Heart left ventricle (tissue), 16 donors: ENCODE data around the gene SEMA3B. TPM values are rescaled to one million over a fixed set of nuclear protein-coding genes. Genes with fewer than 3 reads are reported as not detected.

Source experiments
- ATAC-seq, 4 donors: fragments of 200-7000 bp; cut with Tn5 transposase; one replicate each; pipeline ENCODE4 v1.9.1; 2020 to 2022; ENCODE audit warnings: moderate library complexity in 4 of 4, mild to moderate bottlenecking in 3 of 4, moderate number of reproducible peaks in 1 of 4
- DNase-seq, 5 donors: peaks; one replicate each; pipeline ENCODE4 v3.0.0-alpha.2; 2020
- H3K27ac ChIP-seq, 12 donors: fragments of 200-600 bp; sonication (generic) in 4 of 12; one replicate each; pipeline versions ENCODE4 v1.5.0 to v1.8.0; 2016 to 2022; ENCODE audit warnings: mild to moderate bottlenecking in 2 of 12
- H3K27me3 ChIP-seq, 9 donors: fragments of 200-600 bp; sonication (generic) in 2 of 9; one replicate each; pipeline versions ENCODE4 v1.5.1 to v1.8.0; 2016 to 2022; ENCODE audit warnings: mild to moderate bottlenecking in 3 of 9
- H3K36me3 ChIP-seq, 9 donors: fragments of 200-600 bp; sonication (generic) in 2 of 9; one replicate each; pipeline versions ENCODE4 v1.5.0 to v1.8.0; 2018 to 2022; ENCODE audit warnings: mild to moderate bottlenecking in 2 of 9
- H3K4me1 ChIP-seq, 12 donors: fragments of 200-600 bp; sonication (generic) in 4 of 12; one replicate each; pipeline versions ENCODE4 v1.5.0 to v1.8.0; 2016 to 2022; ENCODE audit warnings: mild to moderate bottlenecking in 3 of 12
- H3K4me3 ChIP-seq, 12 donors: fragments of 200-600 bp; sonication (generic) in 4 of 12; one replicate each; pipeline versions ENCODE4 v1.5.0 to v1.8.0; 2017 to 2022; ENCODE audit warnings: mild to moderate bottlenecking in 9 of 12, moderate library complexity in 4 of 12
- H3K9me3 ChIP-seq, 12 donors: fragments of 200-600 bp; sonication (generic) in 4 of 12; one replicate each; pipeline versions ENCODE4 v1.5.0 to v1.8.0; 2016 to 2022; ENCODE audit warnings: mild to moderate bottlenecking in 1 of 12
- CTCF ChIP-seq, 12 donors: fragments of 200-600 bp; sonication (generic) in 4 of 12; IDR thresholded peaks; one replicate each; pipeline versions ENCODE4 v1.5.0 to v1.8.0; 2018 to 2022; ENCODE audit warnings: antibody characterized with exemption in 12 of 12, mild to moderate bottlenecking in 5 of 12
- POLR2A ChIP-seq, 2 donors: fragments of 450-650 bp; IDR thresholded peaks; one replicate each; pipeline ENCODE4 v1.6.1; 2017; ENCODE audit warnings: antibody characterized with exemption in 2 of 2, mild to moderate bottlenecking in 2 of 2, moderate library complexity in 2 of 2
- WGBS, 4 donors: extraction: QIAGEN DNeasy Blood & Tissue Kit in 2 of 4; methylation state at CpG; one replicate each; pipeline versions ENCODE4 v1.1.5 to v1.1.7; 2013 to 2018; 5-methylcytosine and 5-hydroxymethylcytosine counted together
- intact Hi-C, 10 donors: fragments of 100-400 bp; cut with DNase I; formaldehyde crosslinking; loops; one replicate each; pipeline versions ENCODE4 v1.11.1 to v1.14.2; 2022
- polyA plus RNA-seq, 2 donors: library from polyadenylated mRNA; stranded (reverse); fragments of 200-250 nt; gene quantifications; one replicate each; pipeline ENCODE4 v1.2.3, GENCODE V29; 2013
- total RNA-seq, 9 donors: library from RNA; depleted of rRNA in 2 of 9; stranded (reverse); fragments of >200 nt in 2 of 9; fragmentation: NEBNext Ultra II Directional in 3 of 9; extraction: Animal tissue kit (Norgen Biotek cat#: 25700) in 3 of 9; gene quantifications; one replicate each; pipeline versions ENCODE4 v1.1.0 to v1.2.4, GENCODE V29; 2016 to 2023
- donor health status: ischemic (EF 13 %, LVEDD 7.1; RV severe dilation, severe dysfunction).
- donor health status: healthy with polysubstance abuse.
- donor health status: DM: no; HTN: yes; CAD: no.
- donor health status: DM: no; HTN: no; CAD: no.
- donor health status: ischemic (EF 25% LVEDD 6.9; RV normal size, moderate dysfunction).
- donor health status: ischemic (EF 25% LVEDD 5.7; RV mildly dilated, moderate dysfunction).
- donor health status: healthy.
- donor health status: DM: yes; HTN: yes; CAD: no.
- donor health status: ischemic (EF 35%, LVEDD 5.7; RV mildly dilated, moderate dysfunction).
- donor health status: nonischemic (EF 11% LVEDD 7.7; RV severe dilation, severe dysfunction).
- donor health status: DM: yes; HTN: yes; CAD: no.
- donor health status: PGD.
- donor health status: ischemic (EF 29% LVEDD 5.4; RV normal size, mild dysfunction).
- donor health status: nonischemic (EF 23%, LVEDD 6.1; RV moderate dilation, normal function).

The SEMA3B gene
- total and polyA plus RNA-seq, 11 donors: 12.9 to 60.1 (median 19.3) TPM

GRCh38 chr3:50319894-50320625 is 51.1 kb downstream of the SEMA3B start:
- 62 to 70% (median 67%) methylated on average over 14 to 29 of the region's 29 CpGs for WGBS, 4 donors
- H3K4me3 ChIP-seq: peak overlapping the region; percentile 62 to 97 (median 88)
- H3K9me3 ChIP-seq: no peaks in the 10 kb centered on the region
- ATAC-seq: no peak
- TF ChIP-seq CTCF (IDR thresholded peaks at IDR 0.05) (peak in 1 of 12 donors; percentile 4), POLR2A (IDR thresholded peaks at IDR 0.05) (no peak)
- H3K27me3 ChIP-seq: no peaks in the 10 kb centered on the region
- peaks cover 0 to 52% (median 43%) of the 10 kb centered on the region in 9 donors for H3K36me3 ChIP-seq
- peak in 3 of 5 donors; percentile 14 to 49 (median 25) for DNase-seq
- peak overlapping the region; percentile 93 to 99 (median 98) for H3K27ac ChIP-seq
- intact Hi-C loops: loop anchor here in 9 of 10 donors (2.0 to 10.0 kb wide), 7 partner anchors 15 to 128 kb away; partner anchors contain the start of genes GNAI2 (in 3 of the 9), HYAL1 (in 2 of the 9), LSMEM2 (in 2 of the 9) and GNAT1 (in 1 of the 9)
- peaks cover 5 to 79% (median 61%) of the 10 kb centered on the region in 12 donors for H3K4me1 ChIP-seq

- 0 to 1% (median 0%) methylated on average over 19 to 45 of the region's 45 CpGs for WGBS, 4 donors
- H3K9me3 ChIP-seq: no peaks in the 10 kb centered on the region
- H3K4me3 ChIP-seq: peak overlapping the region; percentile 62 to 97 (median 88)
- TF ChIP-seq POLR2A (IDR thresholded peaks at IDR 0.05) (no peak), CTCF (IDR thresholded peaks at IDR 0.05) (no peak)
- peaks cover 5 to 88% (median 61%) of the 10 kb centered on the region in 12 donors for H3K4me1 ChIP-seq
- ATAC-seq: peak in 3 of 4 donors; percentile 11 to 71 (median 65)
- H3K27me3 ChIP-seq: no peaks in the 10 kb centered on the region
- peak overlapping the region; percentile 93 to 99 (median 98) for H3K27ac ChIP-seq
- H3K36me3 ChIP-seq: peaks cover 0 to 56% (median 48%) of the 10 kb centered on the region in 9 donors
- peak; percentile 84 to 89 (median 88) for DNase-seq
- intact Hi-C loops: loop anchor here in 8 of 10 donors (2.0 to 10.0 kb wide), 7 partner anchors 16 to 129 kb away; partner anchors contain the start of genes GNAI2 (in 3 of the 8), HYAL1 (in 2 of the 8), LSMEM2 (in 2 of the 8) and GNAT1 (in 1 of the 8)
These were observed 51.9 kb downstream of the SEMA3B start for GRCh38 chr3:50320853-50321335.

GRCh38 chr3:50321336-50322114 is 52.6 kb downstream of the SEMA3B start:
- peak overlapping the region; percentile 62 to 97 (median 88) for H3K4me3 ChIP-seq
- 0 to 2% (median 1%) methylated on average over 10 to 59 of the region's 59 CpGs for WGBS, 4 donors
- peak; percentile 91 to 95 (median 93) for DNase-seq
- H3K27ac ChIP-seq: peak overlapping the region; percentile 93 to 99 (median 98)
- peaks cover 0 to 55% (median 48%) of the 10 kb centered on the region in 9 donors for H3K36me3 ChIP-seq
- intact Hi-C loops: loop anchor here in 9 of 10 donors (1.0 to 10.0 kb wide), 9 partner anchors 17 to 129 kb away; partner anchors contain the start of genes GNAI2 (in 3 of the 9), HYAL1 (in 2 of the 9), LSMEM2 (in 2 of the 9) and GNAT1 (in 1 of the 9)
- H3K27me3 ChIP-seq: no peaks in the 10 kb centered on the region
- ATAC-seq: peak; percentile 44 to 82 (median 68)
- TF ChIP-seq CTCF (IDR thresholded peaks at IDR 0.05) (peak; percentile 27 to 80 (median 60)), POLR2A (IDR thresholded peaks at IDR 0.05) (peak in 1 of 2 donors; percentile 76)
- peaks cover 5 to 85% (median 61%) of the 10 kb centered on the region in 12 donors for H3K4me1 ChIP-seq
- H3K9me3 ChIP-seq: no peaks in the 10 kb centered on the region
